Keratinocyte (primary cell): ENCODE data around the gene ANO3. TPM values are rescaled to one million over a fixed set of nuclear protein-coding genes. Genes with fewer than 3 reads are reported as not detected.

Experiments
- DNase-seq: peaks from one replicate; pipeline ENCODE4 v3.0.0-alpha.2; 2011; ENCODE audit warnings: low read depth, missing footprints, low spot score
- FAIRE-seq: peaks from 2 replicates; lab custom pipeline; 2011; peaks lifted over from hg19 to GRCh38; lab: Jason Lieb, UNC
- H2AFZ ChIP-seq: 2 replicates; pipeline ENCODE4 v1.6.0; 2012; ENCODE audit warnings: low read length, control low read depth, inconsistent platforms; ENCODE audit not compliant: control insufficient read depth
- H3K27ac ChIP-seq: 2 replicates; pipeline ENCODE4 v1.5.1; 2011; ENCODE audit warnings: low read length; ENCODE audit not compliant: control insufficient read depth, insufficient read depth
- H3K27me3 ChIP-seq: 3 replicates; pipeline ENCODE4 v1.6.0; 2011; ENCODE audit warnings: low read length; ENCODE audit not compliant: control insufficient read depth, insufficient read depth; ENCODE audit errors: extremely low read depth
- H3K36me3 ChIP-seq, 2 experiments: 2 replicates in 1 of 2; 3 replicates in 1 of 2; pipeline ENCODE4 v1.5.1; 2011; ENCODE audit warnings: low read length in 2 of 2, mild to moderate bottlenecking in 1 of 2; ENCODE audit not compliant: control insufficient read depth in 2 of 2, insufficient read depth in 2 of 2; ENCODE audit errors: extremely low read depth in 1 of 2
- H3K4me1 ChIP-seq: 3 replicates; pipeline ENCODE4 v1.5.1; 2011; ENCODE audit warnings: low read length; ENCODE audit not compliant: control insufficient read depth, insufficient read depth; ENCODE audit errors: extremely low read depth
- H3K4me2 ChIP-seq: 3 replicates; pipeline ENCODE4 v1.6.0; 2011; ENCODE audit warnings: low read depth, low read length; ENCODE audit not compliant: control insufficient read depth, insufficient read depth; ENCODE audit errors: extremely low read depth
- H3K4me3 ChIP-seq, 3 experiments: fragments of 200-600 bp in 1 of 3; sonication (generic) in 1 of 3; 2 replicates in 2 of 3; 3 replicates in 1 of 3; pipeline ENCODE4 v1.5.1; 2011 to 2016; ENCODE audit warnings: low read length in 3 of 3, mild to moderate bottlenecking in 3 of 3, control low read depth in 2 of 3, inconsistent platforms in 1 of 3, low read depth in 1 of 3, mixed read lengths in 1 of 3, mixed run types in 1 of 3, moderate library complexity in 1 of 3; ENCODE audit not compliant: control insufficient read depth in 2 of 3, insufficient read depth in 2 of 3; ENCODE audit errors: extremely low read depth in 1 of 3
- H3K79me2 ChIP-seq: 2 replicates; pipeline ENCODE4 v1.6.0; 2012; ENCODE audit warnings: low read length; ENCODE audit not compliant: control insufficient read depth, insufficient read depth
- H3K9ac ChIP-seq: 3 replicates; pipeline ENCODE4 v1.6.0; 2011; ENCODE audit warnings: low read length; ENCODE audit not compliant: control insufficient read depth, insufficient read depth; ENCODE audit errors: extremely low read depth
- H3K9me1 ChIP-seq: 3 replicates; pipeline ENCODE4 v1.6.0; 2011; ENCODE audit warnings: low read length; ENCODE audit not compliant: control insufficient read depth, insufficient read depth; ENCODE audit errors: extremely low read depth
- H3K9me3 ChIP-seq: 2 replicates; pipeline ENCODE4 v1.5.1; 2012; ENCODE audit warnings: low read depth, low read length; ENCODE audit not compliant: control insufficient read depth
- H4K20me1 ChIP-seq: 3 replicates; pipeline ENCODE4 v1.6.0; 2011; ENCODE audit warnings: low read length; ENCODE audit not compliant: control insufficient read depth, insufficient read depth; ENCODE audit errors: extremely low read depth
- CTCF ChIP-seq, 3 experiments: IDR thresholded peaks in 1 of 3; conservative IDR thresholded peaks in 1 of 3; optimal IDR thresholded peaks in 1 of 3; 2 replicates in 2 of 3; 3 replicates in 1 of 3; pipeline versions ENCODE3 to v1.5.1; 2011; ENCODE audit warnings: low read length in 3 of 3, mild to moderate bottlenecking in 3 of 3, moderate library complexity in 2 of 3, control low read depth in 1 of 3, inconsistent platforms in 1 of 3; ENCODE audit not compliant: insufficient read depth in 2 of 3; ENCODE audit errors: extremely low read depth in 1 of 3
- EZH2 ChIP-seq: IDR thresholded peaks from one replicate; pipeline ENCODE4 v1.6.1; 2012; ENCODE audit warnings: inconsistent platforms, mild to moderate bottlenecking, low read length, moderate library complexity
- dilution Hi-C: fragments of 300-500 bp; cut with MboI; formaldehyde crosslinking; loops from one replicate; pipeline ENCODE4 v1.7.0; 2020; ENCODE audit warnings: low sequenced_read_pairs; ENCODE audit not compliant: extremely low pct_ligation_motif_present
- polyA plus RNA-seq, 5 experiments: library from polyadenylated mRNA; depleted of rRNA in 3 of 5; stranded (reverse) in 3 of 5; stranded (forward) in 1 of 5; unstranded in 1 of 5; fragments of >200 nt; gene quantifications; 1 replicate in 1 of 5; 2 replicates in 3 of 5; 3 replicates in 1 of 5; pipeline versions ENCODE4 v1.2.1 to v1.2.3, GENCODE V29; 2011 to 2012; ENCODE audit warnings: missing spikeins in 2 of 5, low read depth in 1 of 5, low replicate concordance in 1 of 5

Gene ANO3
- polyA plus RNA-seq, 1 donor (not counting 4 experiments of a cell fraction or from before 2014, with no cell fraction given) = 0.01 TPM

GRCh38 chr11:26329206-26329605 lies 2.7 kb upstream of the ANO3 start:
- Histone ChIP-seq H3K36me3 (no peaks in the 10 kb centered on the region), H3K9ac (no peak overlapping the region), H3K79me2 (no peaks in the 10 kb centered on the region), H3K9me3 (no peaks in the 10 kb centered on the region), H3K4me1 (no peaks in the 10 kb centered on the region), H3K4me2 (no peak overlapping the region), H3K4me3 (no peak overlapping the region), H2AFZ (no peak overlapping the region), H3K27ac (no peak overlapping the region), H3K9me1 (no peaks in the 10 kb centered on the region), H4K20me1 (no peaks in the 10 kb centered on the region), H3K27me3 (peaks cover 12% of the 10 kb centered on the region)
- dilution Hi-C loops = no loop called here
- FAIRE-seq = no peak
- TF ChIP-seq CTCF (optimal IDR thresholded peaks at IDR 0.05 in 1 of 3, IDR thresholded peaks at IDR 0.05 in 1 of 3, conservative IDR thresholded peaks at IDR 0.05 in 1 of 3; ENCODE audit: extremely low read depth in 1 of 3, insufficient read depth in 2 of 3, low read length in 3 of 3) = no peak
- no peak for TF ChIP-seq EZH2
- DNase-seq = no peak

- Histone ChIP-seq H3K4me3 (no peak overlapping the region), H3K27me3 (peaks cover 12% of the 10 kb centered on the region), H3K4me1 (no peaks in the 10 kb centered on the region), H3K79me2 (no peaks in the 10 kb centered on the region), H2AFZ (no peak overlapping the region), H3K27ac (no peak overlapping the region), H3K9me3 (no peaks in the 10 kb centered on the region), H3K9me1 (no peaks in the 10 kb centered on the region), H4K20me1 (no peaks in the 10 kb centered on the region), H3K9ac (no peak overlapping the region), H3K36me3 (no peaks in the 10 kb centered on the region), H3K4me2 (no peak overlapping the region)
- FAIRE-seq (no peak), DNase-seq (no peak)
- dilution Hi-C loops = no loop called here
- TF ChIP-seq CTCF (optimal IDR thresholded peaks at IDR 0.05 in 1 of 3, IDR thresholded peaks at IDR 0.05 in 1 of 3, conservative IDR thresholded peaks at IDR 0.05 in 1 of 3; ENCODE audit: extremely low read depth in 1 of 3, insufficient read depth in 2 of 3, low read length in 3 of 3) (no peak), EZH2 (no peak)
These were observed 1.7 kb upstream of the ANO3 start for GRCh38 chr11:26330262-26330661.
